ENCODE data around the gene MAGI2.

The MAGI2 gene

DNA sequence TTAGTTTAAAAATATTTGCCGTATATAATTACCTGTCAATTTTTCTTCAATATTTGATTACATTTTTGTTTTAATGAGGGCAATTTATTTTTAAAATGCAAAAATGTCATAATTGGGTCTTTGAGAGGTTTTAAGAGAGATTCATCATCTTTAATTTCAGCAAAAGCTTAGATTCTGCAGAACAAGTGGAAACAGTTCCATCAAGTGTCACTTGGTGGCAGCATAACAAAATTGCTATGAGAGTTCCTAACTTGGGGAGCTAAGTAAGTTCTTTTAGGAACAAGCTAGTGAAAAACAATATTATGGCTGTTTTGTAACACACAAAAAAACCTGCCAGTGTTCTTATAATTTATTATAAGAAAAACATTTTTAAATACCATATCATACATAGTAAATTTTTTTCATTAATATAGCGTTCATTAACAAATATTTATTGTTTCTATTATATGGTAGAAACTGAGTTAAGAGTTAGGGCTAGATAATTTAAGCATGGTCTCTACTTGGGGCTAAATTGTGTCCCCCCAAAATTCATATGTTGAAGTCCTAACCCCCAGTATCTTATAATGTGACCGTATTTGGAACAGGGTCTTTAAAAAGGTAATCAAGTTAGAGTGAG is 155.2 kb downstream of the MAGI2 start:
- no peak for DNase-seq

DNA sequence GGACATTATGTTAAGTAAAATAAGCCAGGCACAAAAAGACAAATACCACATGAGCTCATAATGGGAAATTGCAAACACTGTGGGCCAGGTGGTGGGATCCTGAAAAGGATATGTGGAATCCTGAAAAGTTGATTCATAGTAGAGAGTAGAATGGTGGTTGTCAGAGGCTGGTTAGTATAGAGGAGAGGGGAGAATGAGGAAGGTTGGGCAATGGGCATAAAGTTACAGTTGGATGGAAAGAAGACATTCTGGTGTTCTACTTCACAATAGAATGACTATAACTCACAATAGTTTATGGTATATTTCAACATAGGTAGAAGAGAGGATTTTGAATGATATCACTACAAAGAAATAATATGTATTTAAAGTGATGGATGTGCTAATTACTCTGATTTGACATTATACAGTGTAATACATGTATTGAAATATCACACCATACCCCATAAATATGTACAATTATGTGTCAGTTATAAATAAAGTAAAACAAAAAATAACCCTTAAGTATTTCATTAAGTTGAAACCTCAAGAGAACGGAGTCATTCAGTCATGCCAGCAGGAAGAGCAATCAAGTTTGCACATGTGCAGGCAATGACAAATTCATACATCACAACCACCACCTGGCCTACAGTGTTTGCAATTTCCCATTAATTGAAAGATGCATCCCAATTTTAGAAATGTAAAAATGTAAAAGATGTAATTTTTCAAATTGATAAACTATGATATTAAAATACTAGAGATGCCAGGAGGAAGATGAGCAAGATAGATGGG is 156.7 kb downstream of the MAGI2 start:
- no peak for DNase-seq

DNA sequence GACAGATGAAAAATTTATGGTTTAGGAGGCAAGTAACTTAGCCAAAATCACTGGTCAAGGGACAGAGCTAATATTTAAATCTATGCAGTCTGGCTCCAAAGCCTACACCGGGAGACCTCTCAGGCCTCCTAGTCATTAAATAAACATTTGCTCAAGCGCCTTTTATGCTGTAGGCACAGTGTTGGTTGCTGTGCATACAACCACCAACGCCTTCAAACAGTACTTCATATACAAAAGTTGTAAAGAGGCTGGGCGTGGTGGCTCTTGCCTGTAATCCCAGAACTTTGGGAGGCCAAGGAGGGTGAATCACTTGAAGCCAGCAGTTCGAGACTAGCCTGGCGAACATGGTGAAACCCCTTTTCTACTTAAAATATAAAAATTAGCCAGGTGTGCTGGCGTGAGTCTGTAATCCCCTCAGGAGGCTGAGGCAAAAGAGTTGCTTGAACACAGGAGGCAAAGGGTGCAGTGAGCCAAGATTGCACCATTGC is 159.8 kb downstream of the MAGI2 start:
- no peak for DNase-seq

DNA sequence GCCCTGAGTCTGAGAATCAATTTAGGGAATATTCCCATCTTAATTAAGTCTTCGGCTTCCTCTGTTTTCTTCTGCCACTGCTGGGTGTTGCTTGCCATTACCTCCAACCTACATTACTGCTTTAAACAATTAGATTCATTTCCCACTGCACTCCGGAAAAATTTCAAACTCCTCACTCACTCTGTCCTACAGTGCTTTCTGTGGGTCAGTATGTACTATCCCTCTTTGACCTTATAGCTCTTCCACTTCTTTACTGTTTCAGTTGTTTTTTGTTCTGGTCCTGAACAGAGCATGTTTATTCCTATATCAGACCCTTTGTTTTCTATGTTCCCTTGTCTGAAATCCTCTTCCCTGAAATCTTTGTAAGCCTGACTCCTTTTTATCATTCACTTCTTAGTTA is 160.6 kb downstream of the MAGI2 start:
- DNase-seq: no peak

DNA sequence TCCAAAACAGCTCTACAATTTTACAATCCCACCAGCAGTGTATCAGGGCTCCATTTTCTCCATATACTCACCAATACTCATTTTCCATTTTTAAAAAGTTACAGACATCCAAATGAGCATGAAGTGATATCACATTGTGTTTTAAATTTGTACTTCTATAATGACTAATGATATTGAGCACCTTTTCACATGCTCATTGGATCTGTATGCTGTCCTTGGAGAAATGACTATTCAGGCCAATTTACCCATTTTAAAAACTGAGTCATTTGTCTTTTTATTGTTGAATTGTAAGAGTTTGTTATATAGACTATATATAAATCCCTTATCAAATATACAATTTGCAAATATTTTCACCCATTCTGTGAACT is 162.0 kb downstream of the MAGI2 start:
- DNase-seq: no peak

DNA sequence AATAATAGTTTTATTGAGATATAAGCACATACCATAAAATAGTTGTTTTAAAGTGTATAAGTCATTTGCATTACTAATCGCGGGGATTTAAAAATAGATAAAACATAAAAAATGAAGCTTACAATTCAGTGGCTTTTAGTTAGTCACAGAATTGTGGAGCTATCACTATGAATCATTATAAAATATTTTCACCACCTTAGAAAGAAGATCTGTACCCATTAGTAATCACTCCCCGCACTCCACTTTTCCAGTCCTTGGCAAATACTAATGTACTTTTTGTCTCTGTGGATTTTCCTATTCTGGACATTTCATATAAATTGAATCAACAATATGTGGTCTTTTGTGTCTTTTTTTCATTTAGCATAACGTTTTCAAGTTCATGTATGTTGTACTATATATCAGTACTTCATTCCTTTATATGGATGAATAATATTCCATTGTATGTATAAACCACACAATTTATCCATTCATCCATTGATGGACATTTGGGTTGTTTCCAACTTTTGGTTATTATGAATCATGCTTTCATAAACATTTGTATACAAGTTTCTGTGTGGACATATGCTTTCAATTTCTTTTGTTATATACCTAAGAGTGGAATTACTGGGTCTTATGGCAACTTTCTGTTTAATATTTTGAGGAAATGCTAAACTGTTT is 162.5 kb downstream of the MAGI2 start:
- DNase-seq: no peak

DNA sequence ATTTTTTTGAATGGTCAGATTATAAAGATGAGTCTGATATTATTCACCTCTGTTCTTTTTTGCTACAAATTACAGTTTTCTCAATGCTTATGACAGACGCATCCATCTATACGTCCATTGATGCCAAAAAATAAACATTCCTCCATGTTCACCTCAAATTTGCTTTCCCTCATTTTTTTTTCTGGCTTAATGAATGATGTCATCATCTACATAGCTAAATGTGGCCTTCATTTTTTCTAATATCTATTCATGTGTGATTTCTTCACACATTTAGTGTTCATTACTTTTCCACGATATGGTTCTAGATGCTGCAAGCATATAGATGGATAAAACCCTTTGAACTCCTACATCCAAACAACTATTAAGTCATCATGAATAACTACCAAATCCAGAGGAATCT is 163.1 kb downstream of the MAGI2 start:
- no peak for DNase-seq

DNA sequence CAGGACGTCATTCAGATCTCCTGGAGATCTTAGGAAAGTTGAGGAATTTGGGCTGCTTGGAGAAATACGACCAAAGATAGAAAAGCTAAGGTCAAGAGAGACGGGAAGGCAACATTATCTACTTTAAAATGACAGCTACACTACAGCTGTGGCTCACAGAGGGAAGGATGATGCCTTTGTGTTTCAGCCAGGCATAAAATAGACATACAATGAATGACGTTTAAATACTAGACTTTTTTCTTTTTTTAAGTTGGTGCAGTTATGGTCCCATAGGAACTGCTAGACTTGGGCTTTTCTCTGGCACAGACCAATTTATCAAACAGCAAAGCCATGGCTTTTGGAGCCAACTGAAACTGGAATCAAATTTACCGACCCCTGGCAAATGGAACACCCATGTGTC is 164.8 kb downstream of the MAGI2 start:
- DNase-seq: no peak

DNA sequence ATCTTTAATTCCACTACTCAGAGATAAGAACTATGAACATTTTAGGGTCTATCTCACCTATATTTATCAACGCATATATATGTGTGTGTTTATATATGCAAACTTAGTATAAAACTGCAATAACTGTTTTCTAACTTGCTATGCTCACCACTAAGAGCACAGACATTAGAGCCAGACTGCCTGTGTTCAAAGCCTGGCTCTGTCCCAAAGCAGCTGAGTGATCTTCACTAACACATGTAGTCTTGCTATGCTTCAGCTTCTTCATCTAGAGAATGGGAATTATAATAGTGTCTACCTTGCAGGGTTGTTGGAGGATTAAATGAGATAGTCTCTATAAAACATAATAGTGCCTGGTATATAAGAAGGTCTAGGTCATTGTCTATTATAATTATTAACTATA is 165.5 kb downstream of the MAGI2 start:
- no peak for DNase-seq

DNA sequence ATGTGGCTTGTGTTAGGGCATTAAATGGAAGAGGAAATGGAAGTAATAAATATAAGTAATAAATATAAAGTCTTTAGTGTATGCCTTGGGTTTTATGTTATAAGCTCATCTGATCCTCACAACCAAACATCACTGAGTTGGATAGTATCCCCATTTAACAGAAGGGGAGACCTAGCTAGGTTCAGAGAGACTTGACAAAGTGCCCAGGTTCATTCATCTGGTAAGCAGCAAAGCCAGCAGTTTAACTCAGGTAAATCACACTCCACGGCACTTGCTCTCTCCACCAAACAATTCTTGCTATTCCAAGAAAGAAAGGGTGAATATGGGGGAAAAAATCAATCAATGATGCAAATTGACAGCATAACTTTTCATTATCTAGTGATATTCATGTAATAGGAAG is 167.3 kb downstream of the MAGI2 start:
- no peak for DNase-seq

DNA sequence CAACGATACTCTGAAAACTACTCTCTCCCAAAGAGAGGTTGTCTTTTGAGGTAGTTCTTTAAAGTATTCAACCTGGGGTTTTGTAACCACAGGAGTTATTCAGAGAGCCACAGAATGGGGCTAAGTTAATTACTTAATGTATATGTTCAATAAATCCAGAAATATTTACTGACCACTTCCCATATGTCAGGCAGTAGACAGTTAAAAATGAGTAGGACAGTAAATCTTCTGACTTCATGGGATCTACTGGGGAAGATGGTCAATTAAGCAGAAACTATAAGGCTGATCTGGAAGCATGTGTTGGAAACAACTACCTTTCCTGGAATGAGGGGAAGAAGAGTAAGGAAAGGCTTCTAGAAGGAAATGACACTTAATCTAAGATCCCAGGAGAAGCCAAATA is 167.7 kb downstream of the MAGI2 start:
- no peak for DNase-seq

DNA sequence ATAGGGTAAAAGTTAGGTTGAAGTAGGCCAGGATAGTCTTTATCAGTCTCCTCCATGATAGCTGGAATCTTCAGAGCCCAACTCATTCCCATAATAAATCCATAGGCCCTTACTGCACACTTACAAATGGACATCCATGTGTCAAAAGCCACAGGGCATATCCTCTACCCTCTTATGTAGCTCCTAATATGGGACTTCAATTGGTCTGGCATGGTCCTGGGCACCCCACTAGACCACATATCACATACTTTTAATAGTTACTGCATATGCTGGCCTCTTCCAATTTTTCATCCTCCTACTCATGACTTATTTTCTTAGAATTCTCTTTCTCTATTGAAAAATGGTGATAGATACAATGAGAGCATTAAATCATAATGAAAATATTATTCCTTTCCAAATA is 169.3 kb downstream of the MAGI2 start:
- DNase-seq: no peak

DNA sequence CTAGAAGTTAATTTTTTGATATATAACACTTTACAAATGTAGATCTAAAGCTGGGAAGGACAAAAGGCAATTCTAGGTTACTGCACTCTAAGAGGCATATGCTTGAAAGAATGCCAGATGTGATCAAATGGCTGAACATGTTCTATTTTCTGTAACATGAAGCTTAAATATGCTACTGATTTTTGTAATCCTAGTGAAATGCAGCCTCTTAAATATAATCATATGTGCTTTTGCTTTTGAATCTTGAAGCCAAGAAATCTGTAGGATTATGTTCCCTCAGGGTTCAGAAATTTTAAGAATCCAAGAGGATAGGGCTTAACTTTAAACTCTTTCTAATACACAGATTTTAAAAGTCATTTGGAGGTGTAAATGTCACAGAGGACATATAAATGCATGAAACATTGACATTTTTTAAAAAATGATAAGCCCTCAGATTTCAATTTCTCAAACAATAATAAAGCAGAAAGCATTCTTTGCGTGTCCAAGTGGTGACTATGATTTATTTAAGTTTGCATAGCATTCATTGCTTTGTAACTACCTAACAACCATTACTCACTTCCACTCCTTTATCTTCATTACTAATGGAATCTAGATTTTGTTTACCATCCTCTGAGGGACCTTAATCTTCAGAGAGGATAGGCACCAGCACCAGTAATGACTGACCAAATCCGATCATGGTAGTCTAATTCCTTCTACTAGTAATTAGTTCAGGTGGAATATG is 170.4 kb downstream of the MAGI2 start:
- DNase-seq: no peak

DNA sequence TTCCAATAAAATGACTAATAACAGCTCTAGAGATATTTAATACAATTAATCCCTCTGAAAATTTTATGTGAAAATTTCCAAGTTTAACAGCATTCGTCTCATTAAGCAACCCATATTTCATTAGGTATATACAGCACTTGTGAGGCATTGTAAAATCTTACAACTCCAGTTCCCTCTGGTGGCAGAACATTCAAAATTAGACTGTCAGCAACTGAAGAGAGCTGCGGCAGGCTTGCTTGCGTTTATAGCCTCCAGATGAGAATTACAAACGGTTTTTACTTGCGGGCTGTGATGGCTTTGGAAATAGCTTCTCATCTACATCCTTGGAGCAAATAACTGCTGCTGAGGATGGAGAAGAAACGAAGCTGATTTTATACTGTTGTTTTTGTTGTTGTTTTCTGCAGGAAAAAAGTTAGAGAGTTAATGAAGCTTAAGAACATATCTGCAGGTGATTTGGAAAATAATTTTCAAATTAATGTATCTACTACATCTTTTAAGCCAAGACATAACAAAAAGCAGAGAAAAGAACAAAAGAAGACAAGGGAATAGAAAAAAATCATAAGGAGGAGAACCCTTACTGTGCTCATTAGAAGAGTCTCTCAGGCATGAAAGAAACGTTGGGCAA is 171.3 kb downstream of the MAGI2 start:
- no peak for DNase-seq

DNA sequence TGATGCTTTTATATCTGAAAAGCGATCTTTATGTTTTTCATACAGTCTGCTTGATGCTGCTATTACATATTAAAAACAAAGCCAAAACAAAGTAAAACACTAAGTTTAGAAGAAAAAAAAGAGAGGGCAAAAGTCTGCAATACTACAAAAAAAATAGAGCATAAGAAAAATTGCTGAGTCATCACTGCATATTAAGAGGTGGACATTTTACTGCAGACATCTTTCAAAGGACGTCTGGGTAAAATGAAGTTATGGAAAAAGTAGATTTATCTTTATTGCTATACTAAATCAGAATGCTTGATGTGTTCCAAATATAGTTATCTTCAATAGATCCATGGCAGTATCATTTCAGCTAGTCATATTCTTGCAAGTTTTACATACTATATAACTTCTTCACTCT is 172.0 kb downstream of the MAGI2 start:
- DNase-seq: no peak

DNA sequence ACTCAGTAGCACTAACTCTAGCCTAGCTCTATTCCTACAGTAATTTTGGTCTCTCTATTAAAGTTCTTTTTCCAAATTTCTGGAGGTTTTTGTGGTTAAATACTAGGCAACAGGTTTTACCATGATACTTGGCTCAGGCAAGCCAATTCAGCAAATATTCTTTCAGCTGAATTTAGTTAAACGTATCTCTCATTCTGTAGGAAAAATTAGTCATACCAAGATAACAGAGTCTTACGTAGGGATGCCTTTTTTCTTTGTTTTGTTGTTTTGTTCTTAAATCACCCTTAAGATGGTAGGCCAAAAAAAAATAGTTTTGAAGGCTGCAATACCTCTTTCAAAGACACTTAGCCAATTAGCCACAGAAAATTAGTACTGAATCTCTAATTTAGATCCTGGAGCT is 180.5 kb downstream of the MAGI2 start:
- no peak for DNase-seq

DNA sequence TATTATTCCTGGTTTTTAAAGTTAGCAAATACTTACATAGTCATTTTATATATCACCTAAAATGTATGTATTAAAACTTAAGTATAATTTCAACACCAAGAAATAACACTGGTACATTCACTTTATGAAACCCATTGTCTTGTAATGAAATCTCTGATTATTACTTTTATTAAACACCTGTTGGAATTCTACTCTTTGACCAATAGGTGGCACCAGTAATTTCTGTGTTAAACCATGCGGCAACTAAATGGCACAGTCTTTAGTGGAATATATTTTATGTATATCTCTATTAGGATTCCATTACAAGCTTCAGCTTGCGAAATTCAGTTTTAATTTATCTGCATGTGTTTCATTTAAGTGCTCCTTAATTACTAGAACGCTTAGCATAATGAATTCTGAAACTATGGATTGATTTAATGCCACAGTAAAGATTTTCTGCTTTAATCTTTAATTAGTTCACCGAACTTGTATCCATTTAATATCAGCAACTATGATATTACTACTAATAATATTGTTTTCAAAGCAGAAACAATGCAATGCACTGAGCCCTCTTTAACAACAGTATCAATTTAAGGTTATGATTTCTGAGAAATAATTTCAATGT is 181.3 kb downstream of the MAGI2 start:
- no peak for DNase-seq

DNA sequence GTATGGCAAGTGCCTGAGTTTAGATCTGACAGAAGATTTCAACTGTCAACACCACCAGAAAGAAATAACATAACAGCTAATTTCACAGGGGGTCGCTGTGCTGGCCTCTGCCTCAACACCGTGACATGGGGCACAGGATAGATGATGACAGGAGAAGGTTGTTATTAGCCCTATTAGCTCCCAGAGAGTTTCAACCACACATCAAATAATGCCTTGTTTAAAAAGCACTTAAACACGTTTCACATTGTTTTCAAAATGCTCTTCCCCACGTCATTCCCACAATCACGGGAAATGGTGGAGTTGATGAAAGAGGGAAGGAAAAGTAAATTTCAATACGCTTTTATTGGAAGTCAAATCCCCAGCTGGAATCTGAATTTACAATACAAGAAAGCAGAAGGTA is 184.7 kb downstream of the MAGI2 start:
- no peak for DNase-seq

DNA sequence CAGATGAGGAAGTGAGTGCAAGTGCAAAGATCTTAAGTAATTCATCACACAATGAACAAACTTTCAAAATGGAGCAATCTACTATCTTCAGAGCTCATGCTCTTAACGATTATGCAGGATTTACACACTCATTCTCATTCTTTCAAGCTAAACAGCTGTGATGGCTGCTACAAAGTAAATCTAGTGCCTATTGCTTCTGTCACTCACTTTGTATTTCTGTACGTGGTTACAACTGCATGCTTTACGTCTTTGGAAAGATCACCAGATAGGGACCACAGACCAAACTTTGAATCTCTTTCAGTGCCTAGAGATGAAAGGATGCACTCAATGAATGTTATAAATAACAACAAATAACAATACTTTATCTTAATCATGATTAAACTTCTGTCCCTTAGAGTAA is 194.6 kb downstream of the MAGI2 start:
- DNase-seq: no peak

DNA sequence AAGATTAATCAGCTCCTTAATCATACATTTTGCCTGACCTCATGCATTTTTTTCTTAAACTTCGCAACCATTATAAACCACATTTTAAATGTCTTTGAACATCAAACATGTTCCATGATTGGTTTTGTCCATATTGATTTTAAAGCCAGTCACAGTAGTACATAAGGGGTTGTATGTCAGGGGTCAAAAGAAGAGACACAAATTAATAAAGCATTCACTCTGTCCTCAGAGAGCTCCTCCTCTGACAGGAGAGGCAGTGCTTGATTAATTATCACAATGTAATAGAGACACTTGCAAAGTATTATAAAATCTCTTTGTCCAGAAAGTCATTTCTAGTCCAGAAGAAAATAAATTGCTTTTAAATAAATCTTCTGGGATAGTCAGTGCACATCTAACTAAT is 195.5 kb downstream of the MAGI2 start:
- DNase-seq: no peak

DNA sequence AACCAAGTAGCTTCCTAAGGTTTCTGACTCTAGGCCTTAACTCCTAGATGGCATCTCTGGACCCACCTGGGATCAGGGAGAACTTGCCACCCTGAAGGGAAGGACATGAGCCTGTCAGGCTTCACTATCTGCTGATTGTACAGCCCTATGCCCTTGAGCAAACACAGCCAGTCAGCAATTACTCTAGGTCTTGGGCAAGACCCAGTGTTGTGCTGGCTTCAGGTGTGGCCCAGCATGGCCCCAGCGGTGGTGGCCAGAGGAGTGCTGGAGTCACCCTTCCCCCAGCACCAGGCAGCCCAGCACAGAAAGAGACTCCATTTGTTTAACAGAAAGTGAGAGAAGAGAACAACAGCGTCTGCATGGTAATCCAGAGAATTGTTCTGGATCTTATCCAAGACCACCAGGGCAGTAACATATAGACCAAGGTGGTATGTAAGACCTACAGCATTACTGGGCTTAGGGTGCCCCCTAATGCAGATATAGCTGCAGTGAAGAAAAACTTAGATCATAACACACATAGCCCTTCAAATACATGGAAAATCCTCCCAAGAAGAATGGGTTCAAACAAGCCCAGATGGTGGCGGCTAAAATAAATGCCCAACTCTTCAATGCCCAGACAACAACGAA is 207.7 kb downstream of the MAGI2 start:
- DNase-seq: no peak

DNA sequence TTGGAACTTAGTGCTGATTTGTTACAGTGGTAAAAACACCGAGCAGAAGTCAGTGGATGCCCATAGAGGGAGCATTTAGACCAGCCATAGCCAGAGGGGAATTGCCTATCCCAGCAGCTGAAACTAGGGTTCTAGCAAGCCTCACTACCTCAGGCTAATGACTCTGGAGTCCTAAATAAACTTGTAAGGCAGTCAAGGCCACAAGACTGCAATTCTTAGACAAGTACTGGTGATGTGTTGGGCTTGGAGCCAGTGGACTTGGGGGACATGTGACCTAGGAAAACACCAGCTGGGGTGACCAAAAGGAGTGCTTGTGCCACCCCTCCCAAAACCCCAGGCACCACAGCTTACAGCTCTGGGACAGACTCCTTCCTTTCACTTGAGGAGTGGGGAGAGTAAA is 209.0 kb downstream of the MAGI2 start:
- no peak for DNase-seq

Data from central memory CD4-positive, alpha-beta T cell (primary cell).